ENCODE measurements around the gene GRAMD2A.

- TF ChIP-seq, protein P1, sequence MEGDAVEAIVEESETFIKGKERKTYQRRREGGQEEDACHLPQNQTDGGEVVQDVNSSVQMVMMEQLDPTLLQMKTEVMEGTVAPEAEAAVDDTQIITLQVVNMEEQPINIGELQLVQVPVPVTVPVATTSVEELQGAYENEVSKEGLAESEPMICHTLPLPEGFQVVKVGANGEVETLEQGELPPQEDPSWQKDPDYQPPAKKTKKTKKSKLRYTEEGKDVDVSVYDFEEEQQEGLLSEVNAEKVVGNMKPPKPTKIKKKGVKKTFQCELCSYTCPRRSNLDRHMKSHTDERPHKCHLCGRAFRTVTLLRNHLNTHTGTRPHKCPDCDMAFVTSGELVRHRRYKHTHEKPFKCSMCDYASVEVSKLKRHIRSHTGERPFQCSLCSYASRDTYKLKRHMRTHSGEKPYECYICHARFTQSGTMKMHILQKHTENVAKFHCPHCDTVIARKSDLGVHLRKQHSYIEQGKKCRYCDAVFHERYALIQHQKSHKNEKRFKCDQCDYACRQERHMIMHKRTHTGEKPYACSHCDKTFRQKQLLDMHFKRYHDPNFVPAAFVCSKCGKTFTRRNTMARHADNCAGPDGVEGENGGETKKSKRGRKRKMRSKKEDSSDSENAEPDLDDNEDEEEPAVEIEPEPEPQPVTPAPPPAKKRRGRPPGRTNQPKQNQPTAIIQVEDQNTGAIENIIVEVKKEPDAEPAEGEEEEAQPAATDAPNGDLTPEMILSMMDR (IDR thresholded peaks at IDR 0.05) = no peak
- TF ChIP-seq POLR2A (IDR thresholded peaks at IDR 0.05) = no peak
These were observed 28.8 kb downstream of the GRAMD2A start for GRCh38 chr15:72168808-72169190.
